Peyer's patch (tissue), 4 donors: ENCODE results near the gene MAPK10. TPM values are rescaled to one million over a fixed set of nuclear protein-coding genes. Genes with fewer than 3 reads are reported as not detected.

Source experiments
- DNase-seq, 3 donors: peaks; one replicate each; pipeline ENCODE4 v3.0.0-alpha.2; 2017 to 2019
- H3K27ac ChIP-seq, 4 donors: fragments of 200-600 bp; sonication (generic); one replicate each; pipeline ENCODE4 v1.5.1; 2016 to 2019
- H3K27me3 ChIP-seq, 2 donors: fragments of 200-600 bp; sonication (generic); one replicate each; pipeline ENCODE4 v1.5.1; 2019
- H3K36me3 ChIP-seq, 3 donors: fragments of 200-600 bp; sonication (generic); one replicate each; pipeline ENCODE4 v1.5.1; 2016 to 2019
- H3K4me1 ChIP-seq, 4 donors: fragments of 200-600 bp; sonication (generic); one replicate each; pipeline ENCODE4 v1.5.1; 2016 to 2019
- H3K4me3 ChIP-seq, 4 donors: fragments of 200-600 bp; sonication (generic); 1 replicate in 3 of 4; 2 replicates in 1 of 4; pipeline ENCODE4 v1.5.1; 2016 to 2019; ENCODE audit warnings: mild to moderate bottlenecking in 1 of 4
- H3K9me3 ChIP-seq, 4 donors: fragments of 200-600 bp; sonication (generic); one replicate each; pipeline ENCODE4 v1.5.1; 2016 to 2019; ENCODE audit warnings: mild to moderate bottlenecking in 1 of 4
- CTCF ChIP-seq, 6 experiments: fragments of 450-650 bp in 4 of 6; fragments of 200-600 bp in 2 of 6; sonication (generic) in 1 of 6; IDR thresholded peaks; one replicate each; pipeline ENCODE4 v1.5.1; 2017 to 2019; ENCODE audit warnings: antibody characterized with exemption in 6 of 6, mild to moderate bottlenecking in 3 of 6, moderate library complexity in 1 of 6
- POLR2A ChIP-seq, 2 donors: fragments of 450-650 bp; IDR thresholded peaks; one replicate each; pipeline ENCODE4 v1.5.1; 2017; ENCODE audit warnings: antibody characterized with exemption in 2 of 2, mild to moderate bottlenecking in 2 of 2, moderate library complexity in 2 of 2
- total RNA-seq, 4 donors: library from RNA; depleted of rRNA; stranded (reverse); fragments of >200 nt; gene quantifications; one replicate each; pipeline ENCODE4 v1.1.0, GENCODE V29; 2016

Gene MAPK10
- total RNA-seq, 4 donors from 2014 or later, result 1.8 to 35.5 (median 7.3) TPM

- Histone ChIP-seq H3K27me3 (no peaks in the 10 kb centered on the region), H3K9me3 (no peaks in the 10 kb centered on the region), H3K27ac (no peak overlapping the region), H3K4me1 (no peaks in the 10 kb centered on the region), H3K36me3 (no peaks in the 10 kb centered on the region), H3K4me3 (no peak overlapping the region)
- DNase-seq, result no peak
- no peak for TF ChIP-seq POLR2A (IDR thresholded peaks at IDR 0.05)
- no peak for TF ChIP-seq CTCF (IDR thresholded peaks at IDR 0.05)
Observed at GRCh38 chr4:86358257-86358656, 1.6 kb downstream of the MAPK10 start.

- DNase-seq, result no peak
- Histone ChIP-seq H3K9me3 (no peaks in the 10 kb centered on the region), H3K4me1 (no peaks in the 10 kb centered on the region), H3K4me3 (no peak overlapping the region), H3K36me3 (no peaks in the 10 kb centered on the region), H3K27ac (no peak overlapping the region), H3K27me3 (no peaks in the 10 kb centered on the region)
- TF ChIP-seq CTCF (IDR thresholded peaks at IDR 0.05) (no peak), POLR2A (IDR thresholded peaks at IDR 0.05) (no peak)
Observed at GRCh38 chr4:86357608-86358007, 2.2 kb downstream of the MAPK10 start.

GRCh38 chr4:86356425-86357210 lies 3.2 kb downstream of the MAPK10 start:
- Histone ChIP-seq H3K27ac (no peak overlapping the region), H3K36me3 (no peaks in the 10 kb centered on the region), H3K9me3 (no peaks in the 10 kb centered on the region), H3K4me1 (no peaks in the 10 kb centered on the region), H3K27me3 (no peaks in the 10 kb centered on the region), H3K4me3 (no peak overlapping the region)
- TF ChIP-seq POLR2A (IDR thresholded peaks at IDR 0.05), result no peak
- TF ChIP-seq CTCF (IDR thresholded peaks at IDR 0.05), result no peak
- no peak for DNase-seq

- H3K4me1 ChIP-seq, result no peaks in the 10 kb centered on the region
- DNase-seq, result no peak
- H3K4me3 ChIP-seq, result no peak overlapping the region
- no peak overlapping the region for H3K27ac ChIP-seq
- no peaks in the 10 kb centered on the region for H3K27me3 ChIP-seq
- no peaks in the 10 kb centered on the region for H3K9me3 ChIP-seq
- TF ChIP-seq POLR2A (IDR thresholded peaks at IDR 0.05) (no peak), CTCF (IDR thresholded peaks at IDR 0.05) (no peak)
- H3K36me3 ChIP-seq, result no peaks in the 10 kb centered on the region
Observed at GRCh38 chr4:86354390-86354789, 5.5 kb downstream of the MAPK10 start.

- no peaks in the 10 kb centered on the region for H3K36me3 ChIP-seq
- no peak overlapping the region for H3K4me3 ChIP-seq
- H3K4me1 ChIP-seq, result no peaks in the 10 kb centered on the region
- no peaks in the 10 kb centered on the region for H3K27me3 ChIP-seq
- DNase-seq, result no peak
- TF ChIP-seq POLR2A (IDR thresholded peaks at IDR 0.05) (no peak), CTCF (IDR thresholded peaks at IDR 0.05) (no peak)
- H3K27ac ChIP-seq, result no peak overlapping the region
- no peaks in the 10 kb centered on the region for H3K9me3 ChIP-seq
Observed at GRCh38 chr4:86346320-86346719, 13.5 kb downstream of the MAPK10 start.
